CD14-positive monocyte (primary cell): ENCODE results near the gene FOXK2. TPM values are rescaled to one million over a fixed set of nuclear protein-coding genes. Genes with fewer than 3 reads are reported as not detected.

Experiments
- DNase-seq, 3 donors: peaks; one replicate each; pipeline ENCODE4 v3.0.0-alpha.2; 2011 to 2022
- H2AFZ ChIP-seq: 2 replicates; pipeline ENCODE4 v1.6.0; 2012; ENCODE audit warnings: mild to moderate bottlenecking, low read depth, low read length, inconsistent platforms; ENCODE audit not compliant: insufficient read depth, poor library complexity, severe bottlenecking
- H3K27ac ChIP-seq, 2 donors: 1 replicate in 1 of 2; 2 replicates in 1 of 2; pipeline ENCODE4 v1.5.1; 2012 to 2013; ENCODE audit warnings: low read length in 2 of 2, control low read depth in 1 of 2, inconsistent platforms in 1 of 2, low read depth in 1 of 2, mild to moderate bottlenecking in 1 of 2
- H3K27me3 ChIP-seq, 2 donors: one replicate each; pipeline versions ENCODE4 v1.6.0 to v1.6.1; 2011 to 2013; ENCODE audit warnings: low read length in 2 of 2; ENCODE audit not compliant: control insufficient read depth in 2 of 2, insufficient read depth in 2 of 2
- H3K36me3 ChIP-seq, 2 donors: replicated peaks in 1 of 2; 1 replicate in 1 of 2; 2 replicates in 1 of 2; pipeline versions ENCODE4 v1.5.1 to v1.6.1; 2012 to 2013; ENCODE audit warnings: low read length in 2 of 2, control low read depth in 1 of 2, inconsistent platforms in 1 of 2, mild to moderate bottlenecking in 1 of 2; ENCODE audit not compliant: insufficient read depth in 2 of 2, control insufficient read depth in 1 of 2
- H3K4me1 ChIP-seq, 2 donors: 1 replicate in 1 of 2; 2 replicates in 1 of 2; pipeline versions ENCODE4 v1.5.1 to v1.6.1; 2012 to 2013; ENCODE audit warnings: low read length in 2 of 2, control low read depth in 1 of 2, inconsistent platforms in 1 of 2, mild to moderate bottlenecking in 1 of 2, moderate library complexity in 1 of 2; ENCODE audit not compliant: insufficient read depth in 2 of 2, control insufficient read depth in 1 of 2
- H3K4me2 ChIP-seq: replicated peaks from 2 replicates; pipeline ENCODE3; 2012; ENCODE audit warnings: low read length, moderate library complexity, mild to moderate bottlenecking; ENCODE audit not compliant: poor library complexity, severe bottlenecking; ENCODE audit errors: extremely low read depth
- H3K4me3 ChIP-seq, 3 experiments: fragments of 200-600 bp in 1 of 3; sonication (generic) in 1 of 3; replicated peaks in 1 of 3; 1 replicate in 2 of 3; 2 replicates in 1 of 3; pipeline ENCODE4 v1.5.1; 2011 to 2013; ENCODE audit warnings: low read length in 3 of 3, mild to moderate bottlenecking in 3 of 3, control low read depth in 2 of 3, low read depth in 2 of 3, inconsistent platforms in 1 of 3, moderate library complexity in 1 of 3
- H3K79me2 ChIP-seq: 2 replicates; pipeline ENCODE4 v1.6.0; 2012; ENCODE audit warnings: mild to moderate bottlenecking, control low read depth, inconsistent platforms, low read length, moderate library complexity; ENCODE audit not compliant: insufficient read depth
- H3K9ac ChIP-seq: 2 replicates; pipeline ENCODE4 v1.6.0; 2017; ENCODE audit warnings: low read length, mild to moderate bottlenecking; ENCODE audit not compliant: insufficient read depth, poor library complexity, severe bottlenecking
- H3K9me3 ChIP-seq, 2 donors: replicated peaks in 1 of 2; 1 replicate in 1 of 2; 2 replicates in 1 of 2; pipeline versions ENCODE4 v1.5.1 to v1.6.1; 2012 to 2013; ENCODE audit warnings: low read length in 2 of 2, control low read depth in 1 of 2; ENCODE audit not compliant: control insufficient read depth in 1 of 2, insufficient read depth in 1 of 2
- H4K20me1 ChIP-seq: 2 replicates; pipeline ENCODE4 v1.6.0; 2012; ENCODE audit warnings: mild to moderate bottlenecking, low read length, control low read depth, moderate library complexity; ENCODE audit not compliant: insufficient read depth
- H3K27ac Mint-ChIP-seq, 7 donors: one replicate each; pipeline ENCODE4 v1.8.0; 2020; ENCODE audit warnings: mild to moderate bottlenecking in 7 of 7, mixed read lengths in 7 of 7, moderate library complexity in 6 of 7, inconsistent platforms in 2 of 7
- H3K27me3 Mint-ChIP-seq, 3 donors: one replicate each; pipeline ENCODE4 v1.8.0; 2021 to 2022; ENCODE audit warnings: low read depth in 3 of 3, mild to moderate bottlenecking in 3 of 3, mixed read lengths in 3 of 3, moderate library complexity in 3 of 3, inconsistent platforms in 1 of 3
- H3K36me3 Mint-ChIP-seq, 2 donors: one replicate each; pipeline ENCODE4 v1.8.0; 2020; ENCODE audit warnings: mixed read lengths in 2 of 2, inconsistent platforms in 1 of 2, mild to moderate bottlenecking in 1 of 2
- H3K4me1 Mint-ChIP-seq: one replicate; pipeline ENCODE4 v1.8.0; 2020; ENCODE audit warnings: mild to moderate bottlenecking, mixed read lengths
- H3K4me3 Mint-ChIP-seq, 2 donors: one replicate each; pipeline ENCODE4 v1.8.0; 2020; ENCODE audit warnings: mild to moderate bottlenecking in 2 of 2, mixed read lengths in 2 of 2, moderate library complexity in 1 of 2
- H3K9me3 Mint-ChIP-seq, 7 donors: one replicate each; pipeline ENCODE4 v1.8.0; 2020 to 2022; ENCODE audit warnings: mixed read lengths in 7 of 7, mild to moderate bottlenecking in 6 of 7, moderate library complexity in 6 of 7, inconsistent platforms in 2 of 7
- CTCF ChIP-seq: fragments of 200-600 bp; IDR thresholded peaks from one replicate; pipeline ENCODE4 v1.8.0; 2022; ENCODE audit warnings: antibody characterized with exemption, mild to moderate bottlenecking
- WGBS: methylation state at CpG from one replicate; pipeline ENCODE4 v1.1.5; 2013; ENCODE audit warnings: missing lambda C conversion rate; ENCODE audit not compliant: insufficient coverage; 5-methylcytosine and 5-hydroxymethylcytosine counted together
- intact Hi-C, 2 donors: fragments of 100-400 bp; cut with micrococcal nuclease; formaldehyde crosslinking; loops; one replicate each; pipeline versions ENCODE4 v1.15.0 to v1.15.1; 2023
- polyA plus RNA-seq, 3 donors: library from polyadenylated mRNA; depleted of rRNA in 1 of 3; unstranded in 2 of 3; stranded (reverse) in 1 of 3; fragments of 300-500 nt in 2 of 3; fragments of >200 nt in 1 of 3; fragmentation: Illumina TruSeq in 2 of 3; gene quantifications; 1 replicate in 2 of 3; 2 replicates in 1 of 3; pipeline ENCODE4 v1.2.3, GENCODE V29; 2012 to 2021

Gene FOXK2
- polyA plus RNA-seq, 3 donors = 3.5 to 18.4 (median 4.7) TPM

- H3K9me3 ChIP-seq = no peaks in the 10 kb centered on the region
- peaks cover 10% of the 10 kb centered on the region for H4K20me1 ChIP-seq
- H3K27me3 ChIP-seq = no peaks in the 10 kb centered on the region
- no peak overlapping the region for H2AFZ ChIP-seq
- H3K79me2 ChIP-seq = no peaks in the 10 kb centered on the region
- intact Hi-C loops = no loop called here
- no peaks in the 10 kb centered on the region for H3K9me3 Mint-ChIP-seq
- H3K4me2 ChIP-seq = no peak overlapping the region
- no peak for DNase-seq
- H3K36me3 ChIP-seq = peaks cover 67 to 91% of the 10 kb centered on the region in 2 donors
- peak overlapping the region in 1 of 2 donors; percentile 33 for H3K27ac ChIP-seq
- peaks cover 82 to 90% of the 10 kb centered on the region in 2 donors for H3K36me3 Mint-ChIP-seq
- peak overlapping the region in 2 of 7 donors; percentile 61 to 64 for H3K27ac Mint-ChIP-seq
- no peaks in the 10 kb centered on the region for H3K4me1 ChIP-seq
- no peak overlapping the region for H3K4me3 Mint-ChIP-seq
- TF ChIP-seq CTCF = no peak
- H3K9ac ChIP-seq = no peak overlapping the region
- H3K27me3 Mint-ChIP-seq = peaks cover 0 to 2% (median 1%) of the 10 kb centered on the region in 3 donors
- no peak overlapping the region for H3K4me3 ChIP-seq
- no peaks in the 10 kb centered on the region for H3K4me1 Mint-ChIP-seq
- 89% methylated on average over 16 of the region's 22 CpGs for WGBS
These were observed 96.6 kb downstream of the FOXK2 start for GRCh38 chr17:82616021-82616711.

GRCh38 chr17:82619211-82619610 lies 99.7 kb downstream of the FOXK2 start:
- peaks cover 80 to 96% of the 10 kb centered on the region in 2 donors for H3K36me3 Mint-ChIP-seq
- H3K4me2 ChIP-seq = no peak overlapping the region
- H4K20me1 ChIP-seq = peaks cover 19% of the 10 kb centered on the region
- peaks cover 0 to 3% (median 1%) of the 10 kb centered on the region in 3 donors for H3K27me3 Mint-ChIP-seq
- WGBS = 97% methylated on average over 5 of the region's 7 CpGs
- no peak overlapping the region for H3K4me3 ChIP-seq
- no peaks in the 10 kb centered on the region for H3K9me3 Mint-ChIP-seq
- H3K36me3 ChIP-seq = peaks cover 83 to 94% of the 10 kb centered on the region in 2 donors
- H3K27ac ChIP-seq = no peak overlapping the region
- H2AFZ ChIP-seq = no peak overlapping the region
- DNase-seq = no peak
- H3K9me3 ChIP-seq = no peaks in the 10 kb centered on the region
- peaks cover 7% of the 10 kb centered on the region for H3K4me1 Mint-ChIP-seq
- intact Hi-C loops = no loop called here
- no peak overlapping the region for H3K9ac ChIP-seq
- TF ChIP-seq CTCF = no peak
- no peak overlapping the region for H3K4me3 Mint-ChIP-seq
- H3K4me1 ChIP-seq = peaks cover 5 to 6% of the 10 kb centered on the region in 2 donors
- H3K79me2 ChIP-seq = no peaks in the 10 kb centered on the region
- H3K27ac Mint-ChIP-seq = peak overlapping the region in 2 of 7 donors; percentile 18 to 51
- no peaks in the 10 kb centered on the region for H3K27me3 ChIP-seq
